Activated B cell treated with CpG ODN at 0.5 μM for 24 hours (primary cell): ENCODE data around the gene COL23A1. TPM values are rescaled to one million over a fixed set of nuclear protein-coding genes. Genes with fewer than 3 reads are reported as not detected.
A peak's percentile ranks its signal among the peaks of the same experiment; 100 is the strongest.

Experiments
- ATAC-seq: fragments of 200-7000 bp; cut with Tn5 transposase; one replicate; pipeline ENCODE4 v1.10.0; 2021; ENCODE audit warnings: low read depth, mild to moderate bottlenecking, moderate library complexity
- CTCF ChIA-PET: fragments of 350-600 bp; sonication (Branson Sonifier 250); formaldehyde crosslinking; loops from one replicate; lab custom pipeline; 2021; ENCODE audit warnings: antibody characterized with exemption; lab: Charles Lee
- POLR2A ChIA-PET: fragments of 350-600 bp; sonication (Branson Sonifier 250); formaldehyde crosslinking; loops from one replicate; lab custom pipeline; 2021; ENCODE audit warnings: antibody characterized with exemption; lab: Charles Lee
- DNase-seq: peaks from one replicate; pipeline ENCODE4 v3.0.0; 2022
- H3K27ac Mint-ChIP-seq: one replicate; pipeline ENCODE4 v1.8.0; 2020; ENCODE audit warnings: mixed read lengths
- H3K27me3 Mint-ChIP-seq: one replicate; pipeline ENCODE4 v1.8.0; 2021; ENCODE audit warnings: mixed read lengths
- H3K36me3 Mint-ChIP-seq: one replicate; pipeline ENCODE4 v1.8.0; 2021; ENCODE audit warnings: low read depth, mixed read lengths
- H3K4me1 Mint-ChIP-seq: one replicate; pipeline ENCODE4 v1.8.0; 2021; ENCODE audit warnings: mixed read lengths
- H3K4me3 Mint-ChIP-seq: one replicate; pipeline ENCODE4 v1.8.0; 2020; ENCODE audit warnings: mild to moderate bottlenecking, mixed read lengths
- H3K9me3 Mint-ChIP-seq: one replicate; pipeline ENCODE4 v1.8.0; 2020; ENCODE audit warnings: mixed read lengths
- CTCF ChIP-seq: fragments of 200-600 bp; IDR thresholded peaks from one replicate; pipeline ENCODE4 v1.8.0; 2022; ENCODE audit warnings: antibody characterized with exemption, mild to moderate bottlenecking
- intact Hi-C: fragments of 100-400 bp; cut with micrococcal nuclease; formaldehyde crosslinking; loops from one replicate; pipeline ENCODE4 v1.15.1; 2024
- total RNA-seq: library from RNA; stranded (reverse); gene quantifications from 2 replicates; pipeline ENCODE4 v1.2.3, GENCODE V29; 2022

Gene COL23A1
- total RNA-seq, 1 donor from 2014 or later, result not detected

DNA sequence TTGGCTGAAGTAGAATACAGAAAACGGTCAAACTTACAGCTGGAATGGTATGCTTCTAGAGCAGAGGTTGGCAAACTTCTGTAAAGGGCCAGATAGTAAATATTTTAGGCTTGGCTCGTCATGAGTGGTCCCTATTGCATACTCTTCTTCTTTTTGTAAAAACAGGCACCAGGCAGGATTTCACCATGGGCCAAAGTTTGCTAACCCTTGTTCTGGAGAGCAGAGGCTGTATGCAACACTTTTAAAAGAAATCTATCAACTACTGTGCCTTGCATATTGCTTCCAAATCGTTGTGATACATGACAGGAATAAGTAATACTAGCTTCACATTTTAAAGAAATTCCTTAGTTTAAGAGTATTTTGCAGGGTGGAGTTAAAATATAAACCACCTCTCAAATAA lies 15.6 kb upstream of the COL23A1 start:
- DNase-seq, result no peak
- Mint-ChIP-seq H3K27me3 (no peaks in the 10 kb centered on the region), H3K36me3 (peaks cover 78% of the 10 kb centered on the region), H3K4me1 (no peaks in the 10 kb centered on the region), H3K4me3 (no peak overlapping the region), H3K27ac (no peak overlapping the region), H3K9me3 (no peaks in the 10 kb centered on the region)
- intact Hi-C loops, result no loop called here
- ATAC-seq, result no peak
- TF ChIP-seq CTCF, result no peak
- ChIA-PET POLR2A (no interaction called here), CTCF (no interaction called here)

DNA sequence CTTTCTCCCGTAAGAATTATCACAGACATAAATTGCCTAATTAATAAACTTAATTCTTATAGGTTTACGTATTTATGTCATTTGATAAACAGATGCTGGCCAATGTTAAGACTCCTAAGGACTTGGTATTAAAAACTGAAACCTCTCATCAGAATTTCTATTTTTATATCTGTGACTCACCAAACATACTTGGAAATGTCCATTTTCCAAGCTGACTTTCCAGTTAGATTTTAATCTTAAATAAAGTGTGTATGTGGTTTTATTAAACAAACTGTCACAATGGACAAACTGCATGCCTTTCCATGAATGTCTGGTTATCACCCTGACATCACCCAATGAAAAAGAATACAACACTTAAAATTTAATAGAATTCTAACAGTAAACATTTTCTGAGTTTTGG lies 12.6 kb upstream of the COL23A1 start:
- H3K27ac Mint-ChIP-seq, result no peak overlapping the region
- no peak overlapping the region for H3K4me3 Mint-ChIP-seq
- intact Hi-C loops, result no loop called here
- POLR2A ChIA-PET, result no interaction called here
- no peak for TF ChIP-seq CTCF
- ATAC-seq (no peak), DNase-seq (no peak)
- H3K27me3 Mint-ChIP-seq, result no peaks in the 10 kb centered on the region
- H3K36me3 Mint-ChIP-seq, result peaks cover 81% of the 10 kb centered on the region
- CTCF ChIA-PET, result no interaction called here
- H3K9me3 Mint-ChIP-seq, result peaks cover 4% of the 10 kb centered on the region
- no peaks in the 10 kb centered on the region for H3K4me1 Mint-ChIP-seq

DNA sequence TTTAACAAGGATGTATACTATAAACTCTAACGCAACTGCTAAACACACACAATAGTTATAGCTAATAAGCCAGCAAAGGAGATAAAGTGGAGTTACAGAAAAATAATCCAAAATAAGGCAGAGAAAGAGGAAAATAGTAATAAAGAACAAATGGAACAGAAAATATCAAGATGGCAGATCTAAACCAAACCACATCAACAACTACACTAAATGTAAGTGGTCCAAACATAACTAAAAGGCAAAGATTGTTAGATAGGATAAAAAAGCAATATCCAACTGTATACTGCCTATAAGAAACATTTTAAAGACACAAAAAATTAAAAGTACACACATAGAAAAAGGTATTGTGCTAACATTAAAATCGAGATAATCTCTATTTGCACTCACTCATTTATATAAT lies 5.6 kb upstream of the COL23A1 start:
- ChIA-PET CTCF (no interaction called here), POLR2A (no interaction called here)
- no peak for TF ChIP-seq CTCF
- H3K4me1 Mint-ChIP-seq, result peaks cover 5% of the 10 kb centered on the region
- peaks cover 13% of the 10 kb centered on the region for H3K27me3 Mint-ChIP-seq
- H3K36me3 Mint-ChIP-seq, result peaks cover 43% of the 10 kb centered on the region
- no peak overlapping the region for H3K27ac Mint-ChIP-seq
- intact Hi-C loops, result no loop called here
- DNase-seq, result no peak
- H3K9me3 Mint-ChIP-seq, result peaks cover 23% of the 10 kb centered on the region
- H3K4me3 Mint-ChIP-seq, result no peak overlapping the region
- ATAC-seq, result no peak

- H3K36me3 Mint-ChIP-seq, result peaks cover 39% of the 10 kb centered on the region
- DNase-seq (no peak), ATAC-seq (no peak)
- H3K4me1 Mint-ChIP-seq, result peaks cover 8% of the 10 kb centered on the region
- ChIA-PET CTCF (no interaction called here), POLR2A (no interaction called here)
- intact Hi-C loops, result no loop called here
- no peak overlapping the region for H3K27ac Mint-ChIP-seq
- H3K4me3 Mint-ChIP-seq, result no peak overlapping the region
- peaks cover 23% of the 10 kb centered on the region for H3K9me3 Mint-ChIP-seq
- peaks cover 15% of the 10 kb centered on the region for H3K27me3 Mint-ChIP-seq
- no peak for TF ChIP-seq CTCF
These were observed 5.0 kb upstream of the COL23A1 start for GRCh38 chr5:178595150-178595549.

DNA sequence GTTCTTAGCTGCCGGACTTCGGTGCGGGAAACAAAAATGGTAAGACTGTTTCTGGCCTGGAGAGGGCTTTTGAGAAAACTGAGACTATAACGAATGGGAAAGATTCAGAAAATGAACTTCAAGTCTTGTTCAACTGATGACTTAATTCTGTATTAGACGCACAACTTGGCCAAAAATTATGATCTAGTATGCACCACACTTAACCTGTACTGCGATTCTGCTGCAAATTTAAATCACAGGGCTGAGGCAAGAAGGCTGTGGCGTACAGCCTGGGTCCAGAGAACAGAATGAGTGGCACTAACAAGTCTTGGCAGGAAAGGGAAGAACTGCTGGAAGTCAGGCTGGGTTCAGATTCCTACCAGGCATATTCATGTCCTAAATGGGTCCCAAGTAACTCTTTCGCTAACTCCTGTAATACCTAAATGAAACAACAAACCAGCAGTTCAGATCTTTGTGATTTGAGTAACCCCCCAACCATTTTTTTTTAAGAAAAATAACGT lies 781 bp upstream of the COL23A1 start:
- DNase-seq (no peak), ATAC-seq (no peak)
- ChIA-PET CTCF (interaction anchor here (1.4 kb wide), 1 partner anchor 356 kb away, joined by 3 read pairs; no protein-coding TSS in a partner anchor), POLR2A (no interaction called here)
- no peak overlapping the region for H3K27ac Mint-ChIP-seq
- TF ChIP-seq CTCF, result no peak
- peaks cover 18% of the 10 kb centered on the region for H3K36me3 Mint-ChIP-seq
- H3K4me3 Mint-ChIP-seq, result peak overlapping the region; percentile 73
- H3K9me3 Mint-ChIP-seq, result peaks cover 18% of the 10 kb centered on the region
- H3K27me3 Mint-ChIP-seq, result peaks cover 37% of the 10 kb centered on the region
- H3K4me1 Mint-ChIP-seq, result peaks cover 11% of the 10 kb centered on the region
- intact Hi-C loops, result no loop called here
